ENCODE data around the gene ELFN2.
A peak's percentile ranks its signal among the peaks of the same experiment; 100 is the strongest.

The ELFN2 gene

GRCh38 chr22:37456346-37456745 is 29.1 kb upstream of the ELFN2 start:
- Mint-ChIP-seq H3K4me3 (no peak overlapping the region), H3K36me3 (ENCODE audit: low read depth) (no peaks in the 10 kb centered on the region), H3K27me3 (ENCODE audit: low read depth, poor library complexity) (peaks cover 58% of the 10 kb centered on the region), H3K9me3 (peaks cover 3% of the 10 kb centered on the region), H3K27ac (no peak overlapping the region), H3K4me1 (peaks cover 27% of the 10 kb centered on the region)
- TF ChIP-seq CTCF (IDR thresholded peaks at IDR 0.05) = no peak
- DNase-seq = no peak

GRCh38 chr22:37455896-37456295 is 28.6 kb upstream of the ELFN2 start:
- peaks cover 61% of the 10 kb centered on the region for H3K27me3 Mint-ChIP-seq (ENCODE audit: low read depth, poor library complexity)
- H3K9me3 Mint-ChIP-seq = peaks cover 7% of the 10 kb centered on the region
- peaks cover 27% of the 10 kb centered on the region for H3K4me1 Mint-ChIP-seq
- no peak for DNase-seq
- H3K4me3 Mint-ChIP-seq = no peak overlapping the region
- no peaks in the 10 kb centered on the region for H3K36me3 Mint-ChIP-seq (ENCODE audit: low read depth)
- TF ChIP-seq CTCF (IDR thresholded peaks at IDR 0.05) = no peak
- no peak overlapping the region for H3K27ac Mint-ChIP-seq

GRCh38 chr22:37454857-37455686 is 27.8 kb upstream of the ELFN2 start:
- peaks cover 58% of the 10 kb centered on the region for H3K27me3 Mint-ChIP-seq (ENCODE audit: low read depth, poor library complexity)
- H3K4me1 Mint-ChIP-seq = peaks cover 31% of the 10 kb centered on the region
- no peak overlapping the region for H3K4me3 Mint-ChIP-seq
- H3K9me3 Mint-ChIP-seq = peaks cover 11% of the 10 kb centered on the region
- no peak for TF ChIP-seq CTCF (IDR thresholded peaks at IDR 0.05)
- peak; percentile 33 for DNase-seq
- H3K36me3 Mint-ChIP-seq (ENCODE audit: low read depth) = no peaks in the 10 kb centered on the region
- H3K27ac Mint-ChIP-seq = no peak overlapping the region

GRCh38 chr22:37453696-37454095 is 26.4 kb upstream of the ELFN2 start:
- Mint-ChIP-seq H3K36me3 (ENCODE audit: low read depth) (no peaks in the 10 kb centered on the region), H3K9me3 (peaks cover 11% of the 10 kb centered on the region), H3K4me3 (no peak overlapping the region), H3K27ac (no peak overlapping the region), H3K27me3 (ENCODE audit: low read depth, poor library complexity) (peaks cover 45% of the 10 kb centered on the region), H3K4me1 (peaks cover 44% of the 10 kb centered on the region)
- TF ChIP-seq CTCF (IDR thresholded peaks at IDR 0.05) = no peak
- DNase-seq = no peak

GRCh38 chr22:37451218-37451617 is 23.9 kb upstream of the ELFN2 start:
- Mint-ChIP-seq H3K36me3 (ENCODE audit: low read depth) (no peaks in the 10 kb centered on the region), H3K4me3 (no peak overlapping the region), H3K9me3 (peaks cover 11% of the 10 kb centered on the region), H3K27ac (no peak overlapping the region), H3K27me3 (ENCODE audit: low read depth, poor library complexity) (peaks cover 43% of the 10 kb centered on the region), H3K4me1 (peaks cover 41% of the 10 kb centered on the region)
- no peak for DNase-seq
- no peak for TF ChIP-seq CTCF (IDR thresholded peaks at IDR 0.05)
